Activated naive CD4-positive, alpha-beta T cell treated with anti-CD3 and anti-CD28 coated beads for 36 hours (primary cell): ENCODE measurements around the gene RGPD5. TPM values are rescaled to one million over a fixed set of nuclear protein-coding genes. Genes with fewer than 3 reads are reported as not detected.
"Not testable (repeated sequence)": the region's sequence is repeated elsewhere in the genome, so short reads cannot be mapped to it uniquely, and the experiment has no call there.

Source experiments
- CTCF ChIA-PET: fragments of 350-600 bp; sonication (Branson Sonifier 250); formaldehyde crosslinking; loops from one replicate; lab custom pipeline; 2021; ENCODE audit warnings: antibody characterized with exemption; lab: Charles Lee
- DNase-seq: peaks from one replicate; pipeline ENCODE4 v3.0.0-alpha.2; 2020
- H3K27ac Mint-ChIP-seq: one replicate; pipeline ENCODE4 v1.8.0; 2021; ENCODE audit warnings: mild to moderate bottlenecking, mixed read lengths
- H3K27me3 Mint-ChIP-seq: one replicate; pipeline ENCODE4 v1.8.0; 2021; ENCODE audit warnings: low read depth, mixed read lengths
- H3K36me3 Mint-ChIP-seq: one replicate; pipeline ENCODE4 v1.8.0; 2021; ENCODE audit warnings: low read depth, mixed read lengths
- H3K4me1 Mint-ChIP-seq: one replicate; pipeline ENCODE4 v1.8.0; 2021; ENCODE audit warnings: low read depth, mixed read lengths
- H3K4me3 Mint-ChIP-seq: one replicate; pipeline ENCODE4 v1.8.0; 2021; ENCODE audit warnings: mild to moderate bottlenecking, moderate library complexity, mixed read lengths
- H3K9me3 Mint-ChIP-seq: one replicate; pipeline ENCODE4 v1.8.0; 2021; ENCODE audit warnings: mixed read lengths
- intact Hi-C: fragments of 100-400 bp; cut with micrococcal nuclease; formaldehyde crosslinking; loops from one replicate; pipeline ENCODE4 v1.15.1; 2023
- total RNA-seq, 2 experiments: library from RNA; stranded (reverse); gene quantifications; one replicate each; pipeline ENCODE4 v1.2.3, GENCODE V29; 2021

RGPD5 gene
- total RNA-seq, 2 experiments from 2014 or later: 36.7 to 37.5 TPM

DNA sequence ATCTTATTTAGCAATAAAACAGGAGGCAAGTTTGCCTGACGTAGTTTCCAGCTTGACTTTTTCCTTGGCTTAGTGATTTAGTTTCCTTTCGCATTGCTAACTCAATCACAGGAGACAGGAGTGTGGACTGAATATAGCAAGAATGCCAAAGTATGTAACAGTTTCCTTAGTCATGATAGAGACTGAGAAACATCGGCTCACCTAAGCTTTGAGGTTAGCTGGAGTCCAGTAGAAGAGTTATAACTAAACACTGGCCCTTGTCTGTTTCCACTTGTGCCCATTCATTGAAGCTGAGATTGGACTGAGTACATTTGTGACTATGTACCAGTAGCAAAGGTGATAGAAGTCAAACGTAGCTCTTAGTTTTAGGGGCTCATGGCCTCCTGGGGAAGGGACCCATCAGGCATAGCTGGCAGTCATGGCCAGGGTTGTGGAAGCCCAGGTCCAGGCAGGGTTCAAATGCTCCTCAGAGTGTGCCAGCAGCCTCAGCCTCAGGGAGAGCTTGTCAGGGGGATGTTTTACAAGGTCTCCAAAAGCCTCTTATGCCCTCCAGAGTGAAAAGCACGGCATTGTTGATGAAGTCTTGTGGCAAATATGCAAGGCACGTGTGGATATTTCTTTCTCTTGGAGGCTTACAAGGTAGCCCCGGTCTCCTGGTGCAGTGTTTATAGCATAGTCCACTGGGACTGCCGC is 103.8 kb downstream of the RGPD5 start:
- H3K4me3 Mint-ChIP-seq, DNase-seq, CTCF ChIA-PET, H3K4me1 Mint-ChIP-seq, H3K27ac Mint-ChIP-seq, H3K27me3 Mint-ChIP-seq, H3K9me3 Mint-ChIP-seq, intact Hi-C loops, H3K36me3 Mint-ChIP-seq: not testable (repeated sequence)

DNA sequence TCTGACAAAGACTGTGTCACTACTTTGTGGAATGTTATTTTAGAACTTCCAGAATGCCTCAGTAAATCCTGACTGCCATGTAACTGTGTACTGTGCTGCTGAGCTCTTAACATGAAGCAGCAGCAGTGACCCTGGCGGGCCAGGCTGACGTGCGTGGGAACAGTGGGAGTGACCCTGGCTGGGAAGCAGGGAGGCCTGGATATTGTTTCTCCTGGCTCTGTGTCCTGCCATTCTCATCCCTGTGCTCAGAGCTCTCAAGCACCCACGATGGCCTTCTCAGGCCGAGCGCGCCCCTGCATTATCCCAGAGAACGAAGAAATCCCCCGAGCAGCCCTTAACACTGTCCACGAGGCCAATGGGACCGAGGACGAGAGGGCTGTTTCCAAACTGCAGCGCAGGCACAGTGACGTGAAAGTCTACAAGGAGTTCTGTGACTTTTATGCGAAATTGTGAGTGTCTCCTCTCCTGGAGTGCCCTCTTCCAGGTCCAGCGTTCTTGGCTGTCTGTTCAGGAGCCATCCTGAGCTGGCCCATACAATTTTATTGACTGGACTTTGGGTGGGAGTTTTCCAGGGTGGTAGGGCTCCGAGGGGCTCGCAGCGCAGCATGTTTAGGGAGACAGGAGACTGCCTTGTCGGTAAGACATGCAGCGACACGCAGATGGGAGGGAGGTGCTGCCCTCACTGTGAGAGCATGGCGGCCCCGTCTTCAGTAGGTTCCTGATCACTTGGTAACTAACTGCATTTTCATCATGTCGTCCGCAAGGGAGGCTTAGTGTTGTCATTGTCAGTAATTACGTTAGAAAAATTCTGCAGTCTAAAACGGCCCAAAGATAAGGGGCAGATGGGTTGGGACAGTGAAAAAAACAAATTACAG is 104.6 kb downstream of the RGPD5 start, which contains the start of gene LIMS3:
Gene LIMS3 (plus strand): TSS at position 227 of the 875 bp plus-strand sequence. CDS start 41 bp downstream, at position 268.
- H3K27ac Mint-ChIP-seq, H3K9me3 Mint-ChIP-seq, intact Hi-C loops, H3K4me3 Mint-ChIP-seq, H3K36me3 Mint-ChIP-seq, DNase-seq, H3K27me3 Mint-ChIP-seq, H3K4me1 Mint-ChIP-seq, CTCF ChIA-PET: not testable (repeated sequence)

DNA sequence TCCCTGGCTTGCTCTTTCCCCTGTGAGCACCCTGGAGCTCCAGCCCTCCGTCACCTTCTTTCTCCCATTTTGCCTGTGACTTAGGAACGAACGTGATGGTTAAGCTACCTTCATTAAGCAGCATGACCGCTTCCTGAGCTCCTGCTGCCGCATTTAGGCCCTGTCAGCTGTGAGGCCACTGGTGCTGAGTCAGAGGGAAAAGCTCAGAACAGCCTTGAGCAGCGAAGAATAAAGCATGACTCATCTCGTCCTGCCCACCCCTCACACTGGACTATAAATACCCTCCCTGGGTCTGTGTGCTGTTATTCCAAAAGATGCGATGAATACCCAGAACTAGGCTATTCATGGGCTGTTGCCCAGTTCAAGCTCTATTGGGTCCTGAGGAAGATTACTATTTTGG is 111.7 kb downstream of the RGPD5 start:
- H3K27ac Mint-ChIP-seq, CTCF ChIA-PET, H3K27me3 Mint-ChIP-seq, H3K36me3 Mint-ChIP-seq, H3K4me3 Mint-ChIP-seq, intact Hi-C loops, H3K9me3 Mint-ChIP-seq, H3K4me1 Mint-ChIP-seq, DNase-seq: not testable (repeated sequence)

Other genes starting within 250 kb of the RGPD5 start
- 1 to 10 TPM; 2.3 to 2.7 TPM for gene SEPTIN10, start 180.3 kb upstream of the RGPD5 start, total RNA-seq
- under 1 TPM; 0.38 to 0.44 TPM for gene SOWAHC, start 179.9 kb upstream of the RGPD5 start, total RNA-seq
- 1 to 10 TPM; 1.5 to 2.1 TPM for gene LIMS3, start 104.4 kb downstream of the RGPD5 start, total RNA-seq